K562 (cell line): ENCODE results near the gene DYNLL1. TPM values are rescaled to one million over a fixed set of nuclear protein-coding genes. Genes with fewer than 3 reads are reported as not detected.

Experiments
- GATA2 ChIP-seq: sonication (generic); formaldehyde crosslinking; IDR thresholded peaks from 2 replicates; pipeline ENCODE4 v1.4.0; 2020; ENCODE audit warnings: mild to moderate bottlenecking, missing genetic modification reagents
- HOXB6 ChIP-seq: fragments of 250-450 bp; sonication (Bioruptor Pico); IDR thresholded peaks from 2 replicates; pipeline ENCODE4 v1.5.1; 2022; ENCODE audit warnings: mild to moderate bottlenecking, borderline replicate concordance
- MBD1 ChIP-seq: fragments of 250-450 bp; sonication (Bioruptor Pico); IDR thresholded peaks from 2 replicates; pipeline ENCODE4 v1.8.0; 2022; ENCODE audit warnings: inconsistent platforms
- MCM3 ChIP-seq: fragments of 450-650 bp; IDR thresholded peaks from 2 replicates; pipeline ENCODE4 v1.6.1; 2016
- MTF1 ChIP-seq: fragments of 250-450 bp; sonication (Bioruptor Pico); IDR thresholded peaks from 2 replicates; pipeline ENCODE4 v1.9.0; 2021; ENCODE audit warnings: moderate library complexity, mild to moderate bottlenecking, inconsistent platforms, borderline replicate concordance
- TAF7 ChIP-seq: fragments of 450-650 bp; IDR thresholded peaks from 2 replicates; pipeline ENCODE4 v1.6.1; 2016; ENCODE audit warnings: missing genetic modification characterization, missing compliant biosample characterization
- ZBTB9 ChIP-seq: fragments of 450-650 bp; formaldehyde crosslinking; IDR thresholded peaks from 2 replicates; pipeline ENCODE4 v1.4.0; 2020; ENCODE audit warnings: mild to moderate bottlenecking, moderate library complexity
- ZNF407 ChIP-seq: fragments of 450-650 bp; IDR thresholded peaks from 2 replicates; pipeline ENCODE4 v1.6.1; 2016; ENCODE audit warnings: low read depth
- polyA plus RNA-seq, 8 experiments: library from polyadenylated mRNA; depleted of rRNA in 4 of 8; stranded (reverse) in 5 of 8; unstranded in 3 of 8; fragments of >200 nt; fragmentation: Nextera tagmentation in 2 of 8; fragmentation: Illumina TruSeq in 1 of 8; extraction: Ambion mirVana in 2 of 8; extraction: Trizol in 1 of 8; gene quantifications; 2 replicates each; pipeline versions ENCODE4 v1.2.1 to v1.2.3, GENCODE V29; 2011 to 2014; ENCODE audit warnings: inconsistent platforms in 1 of 8, missing spikeins in 1 of 8
- total RNA-seq, 7 experiments: library from RNA; depleted of rRNA in 6 of 7; stranded (reverse); fragments of >200 nt in 6 of 7; fragmentation: Illumina TruSeq in 2 of 7; extraction: Trizol in 2 of 7; gene quantifications; 2 replicates each; pipeline versions ENCODE4 v1.2.1 to v1.2.3, GENCODE V29; 2011 to 2021; ENCODE audit warnings: low replicate concordance in 1 of 7
- TF ChIP-seq, protein P1 (sequence below): sonication (generic); formaldehyde crosslinking; IDR thresholded peaks from 2 replicates; pipeline ENCODE4 v1.8.1; 2023; ENCODE audit warnings: mild to moderate bottlenecking, missing genetic modification reagents
- TF ChIP-seq, protein P2 (sequence below): fragments of 250-450 bp; sonication (Bioruptor Pico); IDR thresholded peaks from 2 replicates; pipeline ENCODE4 v1.9.0; 2021; ENCODE audit warnings: mild to moderate bottlenecking
- TF ChIP-seq, protein P3 (sequence below): fragments of 250-450 bp; sonication (Bioruptor Pico); IDR thresholded peaks from 2 replicates; pipeline ENCODE4 v1.8.0; 2022; ENCODE audit warnings: inconsistent platforms, mild to moderate bottlenecking, moderate library complexity, borderline replicate concordance

DYNLL1 gene
- total and polyA plus RNA-seq, 9 of the 15 experiments (the other 6 are each of a cell fraction or from before 2014, with no cell fraction given) = 303 to 1,112 (median 468) TPM

DNA sequence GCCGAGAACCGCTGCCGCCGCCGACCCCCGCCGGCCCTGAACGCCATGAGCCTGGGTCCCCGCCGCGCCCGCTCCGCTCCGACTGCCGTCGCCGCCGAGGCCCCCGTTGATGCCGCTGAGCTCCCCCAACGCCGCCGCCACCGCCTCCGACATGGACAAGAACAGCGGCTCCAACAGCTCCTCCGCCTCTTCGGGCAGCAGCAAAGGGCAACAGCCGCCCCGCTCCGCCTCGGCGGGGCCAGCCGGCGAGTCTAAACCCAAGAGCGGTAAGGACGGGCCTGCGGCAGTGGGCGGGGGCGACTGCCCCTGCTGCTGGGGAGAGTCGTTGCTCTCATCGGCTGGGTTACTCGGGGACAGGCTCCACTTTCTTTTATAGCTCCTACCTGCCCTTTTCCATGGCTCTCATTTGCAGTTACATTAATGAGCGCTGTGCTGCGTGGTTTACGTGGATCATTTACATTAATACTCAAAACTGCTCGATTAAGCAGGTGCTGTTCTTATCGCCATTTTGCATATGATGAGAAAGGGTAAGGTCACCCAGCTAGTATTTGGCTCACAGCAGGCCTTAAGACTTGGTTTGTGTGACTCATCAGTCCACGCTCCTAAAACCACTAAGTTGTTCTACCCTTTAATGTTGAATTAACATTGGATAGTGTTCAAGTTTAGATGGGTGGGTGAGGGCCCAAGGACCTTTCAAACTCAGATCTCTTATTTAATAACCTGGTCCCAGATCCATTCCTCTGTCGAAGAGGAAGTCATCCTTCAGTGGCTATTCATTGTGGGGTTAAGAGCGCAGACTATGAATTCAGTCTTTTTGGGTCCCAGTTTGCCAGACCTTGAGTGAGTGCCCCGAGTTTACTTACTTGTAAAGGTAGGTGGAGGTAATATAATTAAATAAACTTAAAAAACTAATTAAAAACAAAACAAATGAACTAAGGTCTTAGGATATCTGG, 39.1 kb downstream of the DYNLL1 start (continued):
- no peak for TF ChIP-seq MTF1
- TF ChIP-seq MCM3 = no peak
- TF ChIP-seq, protein P1, sequence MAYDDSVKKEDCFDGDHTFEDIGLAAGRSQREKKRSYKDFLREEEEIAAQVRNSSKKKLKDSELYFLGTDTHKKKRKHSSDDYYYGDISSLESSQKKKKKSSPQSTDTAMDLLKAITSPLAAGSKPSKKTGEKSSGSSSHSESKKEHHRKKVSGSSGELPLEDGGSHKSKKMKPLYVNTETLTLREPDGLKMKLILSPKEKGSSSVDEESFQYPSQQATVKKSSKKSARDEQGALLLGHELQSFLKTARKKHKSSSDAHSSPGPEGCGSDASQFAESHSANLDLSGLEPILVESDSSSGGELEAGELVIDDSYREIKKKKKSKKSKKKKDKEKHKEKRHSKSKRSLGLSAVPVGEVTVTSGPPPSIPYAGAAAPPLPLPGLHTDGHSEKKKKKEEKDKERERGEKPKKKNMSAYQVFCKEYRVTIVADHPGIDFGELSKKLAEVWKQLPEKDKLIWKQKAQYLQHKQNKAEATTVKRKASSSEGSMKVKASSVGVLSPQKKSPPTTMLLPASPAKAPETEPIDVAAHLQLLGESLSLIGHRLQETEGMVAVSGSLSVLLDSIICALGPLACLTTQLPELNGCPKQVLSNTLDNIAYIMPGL (CRISPR knock-in tag) = 0 out of 2 replicates have a peak, but pooled peaks have one; percentile 72
- TF ChIP-seq GATA2 (CRISPR knock-in tag) = no peak
- TF ChIP-seq, protein P2, sequence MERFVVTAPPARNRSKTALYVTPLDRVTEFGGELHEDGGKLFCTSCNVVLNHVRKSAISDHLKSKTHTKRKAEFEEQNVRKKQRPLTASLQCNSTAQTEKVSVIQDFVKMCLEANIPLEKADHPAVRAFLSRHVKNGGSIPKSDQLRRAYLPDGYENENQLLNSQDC (CRISPR knock-in tag) = no peak
- no peak for TF ChIP-seq ZBTB9 (CRISPR knock-in tag)
- TF ChIP-seq ZNF407 = no peak
- no peak for TF ChIP-seq MBD1 (CRISPR knock-in tag)
- TF ChIP-seq HOXB6 (CRISPR knock-in tag) = no peak
- no peak for TF ChIP-seq TAF7 (tag)
- TF ChIP-seq, protein P3, sequence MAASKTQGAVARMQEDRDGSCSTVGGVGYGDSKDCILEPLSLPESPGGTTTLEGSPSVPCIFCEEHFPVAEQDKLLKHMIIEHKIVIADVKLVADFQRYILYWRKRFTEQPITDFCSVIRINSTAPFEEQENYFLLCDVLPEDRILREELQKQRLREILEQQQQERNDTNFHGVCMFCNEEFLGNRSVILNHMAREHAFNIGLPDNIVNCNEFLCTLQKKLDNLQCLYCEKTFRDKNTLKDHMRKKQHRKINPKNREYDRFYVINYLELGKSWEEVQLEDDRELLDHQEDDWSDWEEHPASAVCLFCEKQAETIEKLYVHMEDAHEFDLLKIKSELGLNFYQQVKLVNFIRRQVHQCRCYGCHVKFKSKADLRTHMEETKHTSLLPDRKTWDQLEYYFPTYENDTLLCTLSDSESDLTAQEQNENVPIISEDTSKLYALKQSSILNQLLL (CRISPR knock-in tag) = no peak
